A673 (cell line): ENCODE measurements around the gene MSH3.

Source experiments
- CTCF ChIP-seq: fragments of 300-800, 200-600 bp; sonication (generic); conservative IDR thresholded peaks from 2 replicates; pipeline ENCODE4 v1.5.1; 2017; ENCODE audit warnings: low read depth, mild to moderate bottlenecking, antibody characterized with exemption, low read length, moderate library complexity, mixed read lengths
- EZH2 ChIP-seq: fragments of 200-600 bp; sonication (generic); IDR thresholded peaks from 2 replicates; pipeline ENCODE4 v1.6.1; 2017; ENCODE audit warnings: borderline replicate concordance, low read depth, mild to moderate bottlenecking, mixed read lengths, antibody characterized with exemption, low read length; ENCODE audit not compliant: poor library complexity, severe bottlenecking

DNA sequence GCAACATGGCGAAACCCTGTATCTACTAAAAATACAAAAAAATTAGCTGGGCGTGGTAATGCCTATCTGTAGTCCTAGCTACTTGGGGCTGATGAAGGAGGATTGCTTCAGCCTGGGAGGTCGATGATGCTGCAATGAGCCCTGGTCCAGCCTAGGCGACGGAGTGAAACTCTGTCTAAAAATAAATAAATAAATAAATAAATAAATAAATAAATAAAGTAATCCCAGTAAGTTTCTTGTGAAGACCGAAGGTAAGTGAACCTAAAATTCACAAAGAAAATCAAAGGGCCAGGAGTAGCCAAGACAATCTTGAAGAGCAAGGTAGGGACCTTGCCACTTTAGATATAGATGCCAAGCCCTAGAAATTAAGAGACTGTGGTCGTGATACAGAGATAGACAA lies 68.5 kb downstream of the MSH3 start:
- TF ChIP-seq CTCF (no peak), EZH2 (no peak)
